Testis (tissue), 3 donors: Measurements from ENCODE around the gene ZNF106. TPM values are rescaled to one million over a fixed set of nuclear protein-coding genes. Genes with fewer than 3 reads are reported as not detected.

Experiments
- DNase-seq: peaks from one replicate; pipeline ENCODE4 v3.0.0-alpha.2; 2019
- H3K27ac ChIP-seq, 2 donors: fragments of 200-600 bp; sonication (generic); one replicate each; pipeline ENCODE4 v1.5.1; 2019
- H3K27me3 ChIP-seq: fragments of 200-600 bp; sonication (generic); one replicate; pipeline ENCODE4 v1.5.1; 2019
- H3K36me3 ChIP-seq: fragments of 200-600 bp; sonication (generic); one replicate; pipeline ENCODE4 v1.5.1; 2017; ENCODE audit warnings: low read depth; ENCODE audit errors: missing control alignments
- H3K4me1 ChIP-seq: fragments of 200-600 bp; sonication (generic); one replicate; pipeline ENCODE4 v1.5.1; 2019
- H3K4me3 ChIP-seq, 2 donors: fragments of 200-600 bp; sonication (generic); one replicate each; pipeline ENCODE4 v1.5.1; 2017 to 2019
- H3K9me3 ChIP-seq: fragments of 200-600 bp; sonication (generic); one replicate; pipeline ENCODE4 v1.5.1; 2017
- CTCF ChIP-seq, 3 experiments: fragments of 450-650 bp in 2 of 3; fragments of 200-600 bp in 1 of 3; sonication (generic) in 1 of 3; IDR thresholded peaks; one replicate each; pipeline ENCODE4 v1.5.1; 2016 to 2019; ENCODE audit warnings: antibody characterized with exemption in 3 of 3, mild to moderate bottlenecking in 2 of 3, moderate library complexity in 1 of 3
- POLR2A ChIP-seq: fragments of 450-650 bp; IDR thresholded peaks from one replicate; pipeline ENCODE4 v1.6.1; 2017; ENCODE audit warnings: antibody characterized with exemption, mild to moderate bottlenecking, moderate library complexity
- WGBS, 2 donors: methylation state at CpG; one replicate each; pipeline ENCODE4 v1.1.5; 2018; 5-methylcytosine and 5-hydroxymethylcytosine counted together
- intact Hi-C: fragments of 100-400 bp; cut with DNase I; formaldehyde crosslinking; loops from one replicate; pipeline ENCODE4 v1.15.1; 2023; ENCODE audit warnings: low total_unique reads
- polyA plus RNA-seq: library from polyadenylated mRNA; stranded (reverse); fragments of 350-450 nt; fragmentation: Illumina TruSeq; extraction: RNeasy Lipid Tissue Mini Kit (QIAGEN cat#74804); gene quantifications from one replicate; pipeline ENCODE4 v1.2.3, GENCODE V29; 2014; ENCODE audit warnings: low read depth, low replicate concordance; ENCODE audit not compliant: insufficient read depth
- total RNA-seq, 2 donors: library from RNA; depleted of rRNA; stranded (reverse); fragments of >200 nt; gene quantifications; one replicate each; pipeline ENCODE4 v1.2.3, GENCODE V29; 2016

ZNF106 gene
- total and polyA plus RNA-seq, 3 donors from 2014 or later, result 51.4 to 95.4 (median 84.4) TPM

DNA sequence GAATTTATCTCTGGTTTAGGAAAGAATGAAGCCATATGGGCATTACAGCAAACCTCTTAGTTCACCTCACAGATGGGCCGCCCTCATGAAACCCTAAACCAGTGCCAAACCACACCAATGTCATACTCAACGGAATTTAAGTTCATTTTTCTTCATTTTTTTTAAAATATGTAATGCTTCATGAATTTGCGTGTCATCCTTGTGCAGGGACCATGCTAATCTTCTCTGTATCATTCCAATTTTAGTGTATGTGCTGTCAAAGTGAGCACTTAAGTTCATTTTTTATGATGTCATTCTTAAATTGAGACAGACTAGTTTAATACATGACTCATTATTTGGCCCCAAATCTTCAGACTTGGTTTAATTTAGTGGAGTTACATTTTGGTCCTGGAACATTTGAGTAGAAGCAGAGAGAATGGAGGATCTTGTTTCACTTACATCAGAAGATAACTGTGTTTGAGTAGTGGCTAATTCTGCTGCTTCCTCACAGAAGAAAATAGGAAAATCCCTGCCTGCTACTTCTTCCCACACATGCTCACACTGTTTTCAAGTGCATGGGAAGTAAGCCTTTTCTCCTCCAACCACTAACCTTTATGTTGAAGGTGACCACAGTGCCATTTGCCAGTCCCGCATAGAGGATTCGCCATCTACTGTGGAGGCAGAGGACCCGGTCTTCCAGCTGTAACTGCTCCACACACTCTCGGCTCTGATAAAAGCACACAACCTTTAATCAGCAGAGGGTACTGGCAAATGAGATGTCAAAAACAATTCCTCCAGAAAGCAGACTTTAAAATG lies 63.3 kb downstream of the ZNF106 start:
- Histone ChIP-seq H3K27me3 (no peaks in the 10 kb centered on the region), H3K4me3 (no peak overlapping the region), H3K27ac (no peak overlapping the region), H3K9me3 (no peaks in the 10 kb centered on the region), H3K36me3 (no peaks in the 10 kb centered on the region), H3K4me1 (no peaks in the 10 kb centered on the region)
- WGBS, 2 donors, result 91 to 95% methylated on average over 7 of the region's 7 CpGs
- intact Hi-C loops, result no loop called here
- TF ChIP-seq POLR2A, result no peak
- TF ChIP-seq CTCF (IDR thresholded peaks at IDR 0.05), result no peak
- no peak for DNase-seq

DNA sequence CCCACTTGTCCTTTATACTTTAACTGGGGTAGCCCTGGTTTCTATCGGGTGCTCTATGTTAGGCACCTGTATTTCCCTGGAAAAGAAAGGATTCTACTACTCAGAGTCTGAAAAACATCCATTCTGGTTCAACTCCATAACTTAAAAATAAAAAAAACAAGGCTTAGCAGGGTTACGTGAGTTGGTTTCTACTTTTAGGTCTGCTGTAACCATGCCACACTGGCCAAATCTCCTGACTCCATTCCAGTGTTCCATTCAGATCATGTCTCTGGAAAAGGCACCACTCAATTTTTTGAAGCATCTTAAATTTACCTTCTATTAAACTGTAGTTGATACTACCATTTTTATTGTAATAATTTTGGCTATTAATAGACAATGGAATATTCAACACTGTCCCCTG lies 69.6 kb downstream of the ZNF106 start:
- H3K4me1 ChIP-seq, result no peaks in the 10 kb centered on the region
- H3K9me3 ChIP-seq, result no peaks in the 10 kb centered on the region
- no peak for DNase-seq
- WGBS, 2 donors, result 85 to 90% methylated on average over 2 of the region's 2 CpGs
- peaks cover 3% of the 10 kb centered on the region for H3K36me3 ChIP-seq
- H3K27ac ChIP-seq, result no peak overlapping the region
- H3K27me3 ChIP-seq, result no peaks in the 10 kb centered on the region
- intact Hi-C loops, result no loop called here
- TF ChIP-seq POLR2A (no peak), CTCF (IDR thresholded peaks at IDR 0.05) (no peak)
- H3K4me3 ChIP-seq, result no peak overlapping the region

DNA sequence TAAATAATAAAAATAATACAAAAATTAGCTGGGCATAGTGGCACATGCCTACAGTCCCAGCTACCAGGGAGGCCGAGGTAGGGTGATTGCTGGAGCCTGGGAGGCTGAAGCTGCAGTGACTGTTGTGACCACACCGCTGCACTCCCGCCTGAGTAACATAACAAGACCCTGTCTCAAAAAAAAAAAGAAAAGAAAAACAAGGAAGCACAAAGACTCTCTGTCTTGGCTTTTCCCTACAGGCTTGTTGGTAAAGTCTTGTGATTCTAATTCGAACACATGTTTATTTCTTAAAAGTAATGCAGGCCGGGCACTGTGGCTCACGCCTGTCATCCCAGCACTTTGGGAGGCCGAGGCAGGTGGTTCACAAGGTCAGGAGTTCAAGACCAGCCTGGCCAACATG lies 71.6 kb downstream of the ZNF106 start:
- no peak overlapping the region for H3K4me3 ChIP-seq
- 87 to 88% methylated on average over 7 of the region's 7 CpGs for whole genome bisulfite sequencing, 2 donors
- DNase-seq, result no peak
- H3K9me3 ChIP-seq, result no peaks in the 10 kb centered on the region
- H3K4me1 ChIP-seq, result no peaks in the 10 kb centered on the region
- no peak for TF ChIP-seq CTCF (IDR thresholded peaks at IDR 0.05)
- H3K27ac ChIP-seq, result no peak overlapping the region
- H3K27me3 ChIP-seq, result no peaks in the 10 kb centered on the region
- H3K36me3 ChIP-seq, result peaks cover 3% of the 10 kb centered on the region
- intact Hi-C loops, result loop anchor here (5.0 kb wide), 1 partner anchor 48 kb away; no protein-coding TSS in a partner anchor

GRCh38 chr15:42413920-42414319 lies 77.0 kb downstream of the ZNF106 start:
- no peak for DNase-seq
- no peaks in the 10 kb centered on the region for H3K4me1 ChIP-seq
- TF ChIP-seq CTCF (IDR thresholded peaks at IDR 0.05) (no peak), POLR2A (no peak)
- no peaks in the 10 kb centered on the region for H3K9me3 ChIP-seq
- H3K4me3 ChIP-seq, result no peak overlapping the region
- no peaks in the 10 kb centered on the region for H3K36me3 ChIP-seq
- intact Hi-C loops, result no loop called here
- H3K27ac ChIP-seq, result no peak overlapping the region
- H3K27me3 ChIP-seq, result no peaks in the 10 kb centered on the region
- 59 to 68% methylated on average over 2 of the region's 2 CpGs for WGBS, 2 donors

DNA sequence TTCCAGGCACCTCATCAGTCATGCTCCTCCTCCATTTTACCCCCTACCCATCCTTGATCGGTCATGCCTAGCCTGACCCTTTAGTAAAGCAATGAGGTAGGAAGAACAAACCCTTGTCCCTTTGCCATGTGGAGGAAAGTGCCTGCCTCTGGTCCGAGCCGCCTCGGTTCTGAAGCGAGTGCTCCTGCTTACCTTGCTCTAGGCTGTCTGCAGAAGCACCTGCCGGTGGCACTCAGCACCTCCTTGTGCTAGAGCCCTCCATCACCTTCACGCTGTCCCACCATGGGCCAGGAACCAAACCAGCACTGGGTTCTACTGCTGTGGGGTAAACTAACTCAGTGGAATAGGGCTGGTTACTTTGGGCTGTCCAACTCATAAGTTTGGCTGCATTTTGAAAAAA lies 79.1 kb downstream of the ZNF106 start:
- H3K4me1 ChIP-seq, result no peaks in the 10 kb centered on the region
- intact Hi-C loops, result no loop called here
- no peaks in the 10 kb centered on the region for H3K36me3 ChIP-seq
- TF ChIP-seq CTCF (IDR thresholded peaks at IDR 0.05), result no peak
- TF ChIP-seq POLR2A, result no peak
- WGBS, 2 donors, result 92 to 96% methylated on average over 5 to 7 of the region's 7 CpGs
- no peak overlapping the region for H3K27ac ChIP-seq
- no peaks in the 10 kb centered on the region for H3K27me3 ChIP-seq
- no peak overlapping the region for H3K4me3 ChIP-seq
- no peak for DNase-seq
- H3K9me3 ChIP-seq, result no peaks in the 10 kb centered on the region
